Right atrium auricular region (tissue), 2 donors: ENCODE measurements around the gene UHMK1. TPM values are rescaled to one million over a fixed set of nuclear protein-coding genes. Genes with fewer than 3 reads are reported as not detected.

Experiments used
- DNase-seq: peaks from one replicate; pipeline ENCODE4 v3.0.0-alpha.2; 2019; ENCODE audit warnings: low spot score
- H3K27ac ChIP-seq, 2 donors: fragments of 200-600 bp; sonication (generic); 1 replicate in 1 of 2; 2 replicates in 1 of 2; pipeline ENCODE4 v1.5.1; 2016 to 2019
- H3K27me3 ChIP-seq, 2 donors: fragments of 200-600 bp; sonication (generic); one replicate each; pipeline versions ENCODE4 v1.5.1 to v1.6.0; 2017 to 2019
- H3K36me3 ChIP-seq: fragments of 200-600 bp; sonication (generic); one replicate; pipeline ENCODE4 v1.5.1; 2016
- H3K4me1 ChIP-seq, 2 donors: fragments of 200-600 bp; sonication (generic); one replicate each; pipeline versions ENCODE4 v1.5.1 to v1.6.0; 2017 to 2019
- H3K4me3 ChIP-seq, 2 donors: fragments of 200-600 bp; sonication (generic); 1 replicate in 1 of 2; 2 replicates in 1 of 2; pipeline ENCODE4 v1.5.1; 2017 to 2019; ENCODE audit warnings: mild to moderate bottlenecking in 1 of 2, moderate library complexity in 1 of 2
- H3K9me3 ChIP-seq, 2 donors: fragments of 200-600 bp; sonication (generic); one replicate each; pipeline ENCODE4 v1.5.1; 2019
- total RNA-seq, 2 donors: library from RNA; depleted of rRNA; stranded (reverse); fragments of >200 nt; gene quantifications; one replicate each; pipeline ENCODE4 v1.1.0, GENCODE V29; 2016
- TF ChIP-seq, protein P1 (sequence below), 2 donors: fragments of 200-600 bp; sonication (generic); IDR thresholded peaks; one replicate each; pipeline ENCODE4 v1.5.1; 2019; ENCODE audit warnings: antibody characterized with exemption in 2 of 2

The UHMK1 gene
- total RNA-seq, 2 donors from 2014 or later, result 24.3 to 28.6 TPM

DNA sequence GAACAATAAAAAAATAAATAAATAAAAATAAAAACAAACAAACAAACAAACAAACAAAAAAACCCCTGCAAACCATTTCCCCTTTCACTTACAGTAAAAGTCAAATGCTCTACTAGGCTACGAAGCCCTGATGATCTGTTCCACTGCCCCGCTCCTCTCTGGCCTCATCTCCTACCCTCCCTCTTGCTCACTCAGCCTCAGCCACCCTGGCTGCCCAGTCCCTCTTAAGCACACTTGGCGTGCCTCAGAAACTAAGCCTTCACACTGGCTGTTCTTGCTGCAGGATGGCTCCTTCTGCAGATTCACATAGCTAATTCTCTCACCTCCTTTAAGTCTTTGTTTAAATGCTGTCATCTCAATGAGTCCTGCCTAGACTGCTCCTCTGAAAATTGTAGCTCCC is 30.8 kb upstream of the UHMK1 start:
- Histone ChIP-seq H3K27me3 (no peaks in the 10 kb centered on the region), H3K9me3 (no peaks in the 10 kb centered on the region), H3K4me1 (no peaks in the 10 kb centered on the region), H3K27ac (no peak overlapping the region), H3K36me3 (no peaks in the 10 kb centered on the region), H3K4me3 (no peak overlapping the region)
- TF ChIP-seq, protein P1, sequence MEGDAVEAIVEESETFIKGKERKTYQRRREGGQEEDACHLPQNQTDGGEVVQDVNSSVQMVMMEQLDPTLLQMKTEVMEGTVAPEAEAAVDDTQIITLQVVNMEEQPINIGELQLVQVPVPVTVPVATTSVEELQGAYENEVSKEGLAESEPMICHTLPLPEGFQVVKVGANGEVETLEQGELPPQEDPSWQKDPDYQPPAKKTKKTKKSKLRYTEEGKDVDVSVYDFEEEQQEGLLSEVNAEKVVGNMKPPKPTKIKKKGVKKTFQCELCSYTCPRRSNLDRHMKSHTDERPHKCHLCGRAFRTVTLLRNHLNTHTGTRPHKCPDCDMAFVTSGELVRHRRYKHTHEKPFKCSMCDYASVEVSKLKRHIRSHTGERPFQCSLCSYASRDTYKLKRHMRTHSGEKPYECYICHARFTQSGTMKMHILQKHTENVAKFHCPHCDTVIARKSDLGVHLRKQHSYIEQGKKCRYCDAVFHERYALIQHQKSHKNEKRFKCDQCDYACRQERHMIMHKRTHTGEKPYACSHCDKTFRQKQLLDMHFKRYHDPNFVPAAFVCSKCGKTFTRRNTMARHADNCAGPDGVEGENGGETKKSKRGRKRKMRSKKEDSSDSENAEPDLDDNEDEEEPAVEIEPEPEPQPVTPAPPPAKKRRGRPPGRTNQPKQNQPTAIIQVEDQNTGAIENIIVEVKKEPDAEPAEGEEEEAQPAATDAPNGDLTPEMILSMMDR (IDR thresholded peaks at IDR 0.05), result no peak
- DNase-seq, result no peak

DNA sequence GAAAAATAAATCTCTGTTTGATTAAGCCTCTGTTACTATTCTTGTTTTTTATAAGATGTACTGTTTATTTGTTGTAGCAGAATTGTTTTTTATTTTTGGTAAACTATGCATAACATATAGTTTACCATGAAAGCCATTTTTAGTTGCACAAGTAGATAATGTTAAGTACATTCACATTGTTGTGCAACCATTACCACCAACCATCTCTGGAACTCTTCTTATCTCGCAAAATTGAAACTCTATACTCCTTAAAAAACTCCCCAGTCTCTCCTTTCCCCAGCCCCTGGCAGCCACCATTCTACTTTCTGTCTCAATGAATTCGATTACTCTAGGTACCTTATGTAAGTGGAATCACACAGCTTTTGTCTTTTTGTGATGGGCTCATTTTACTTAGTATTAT is 27.4 kb upstream of the UHMK1 start:
- H3K36me3 ChIP-seq, result no peaks in the 10 kb centered on the region
- H3K4me1 ChIP-seq, result no peaks in the 10 kb centered on the region
- no peak overlapping the region for H3K4me3 ChIP-seq
- no peaks in the 10 kb centered on the region for H3K9me3 ChIP-seq
- no peak overlapping the region for H3K27ac ChIP-seq
- TF ChIP-seq, protein P1 (IDR thresholded peaks at IDR 0.05), result no peak
- DNase-seq, result no peak
- no peaks in the 10 kb centered on the region for H3K27me3 ChIP-seq

DNA sequence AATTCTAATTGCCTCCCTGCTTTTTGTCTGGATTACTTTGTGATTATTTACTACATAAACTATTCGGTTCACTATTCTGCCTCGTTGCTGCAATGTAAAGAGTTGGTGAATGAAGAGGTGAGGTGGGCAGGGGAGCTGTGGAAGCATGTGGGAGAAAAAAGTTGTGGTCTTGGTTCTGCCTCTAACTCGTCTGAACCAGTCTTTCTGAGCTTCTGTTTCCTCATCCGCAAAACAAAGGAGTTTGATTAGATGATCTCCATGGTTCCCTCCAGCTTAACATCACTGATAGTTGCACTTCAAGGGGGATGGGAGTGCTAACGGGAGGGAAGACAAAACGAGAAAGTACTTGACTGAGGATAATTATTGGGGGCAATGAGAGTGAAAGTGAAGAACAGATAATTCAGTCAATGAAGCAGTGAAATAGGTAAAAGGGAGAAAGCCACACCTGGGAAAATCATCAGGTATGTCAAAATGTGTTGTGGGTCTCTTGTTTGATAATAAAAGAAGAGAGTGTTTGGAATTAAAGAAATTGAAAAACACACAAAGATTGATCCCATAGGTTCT is 26.2 kb upstream of the UHMK1 start:
- no peaks in the 10 kb centered on the region for H3K27me3 ChIP-seq
- H3K4me3 ChIP-seq, result no peak overlapping the region
- TF ChIP-seq, protein P1 (IDR thresholded peaks at IDR 0.05), result no peak
- H3K27ac ChIP-seq, result no peak overlapping the region
- no peak for DNase-seq
- H3K4me1 ChIP-seq, result no peaks in the 10 kb centered on the region
- H3K9me3 ChIP-seq, result peaks cover 3 to 10% of the 10 kb centered on the region in 2 donors
- no peaks in the 10 kb centered on the region for H3K36me3 ChIP-seq

DNA sequence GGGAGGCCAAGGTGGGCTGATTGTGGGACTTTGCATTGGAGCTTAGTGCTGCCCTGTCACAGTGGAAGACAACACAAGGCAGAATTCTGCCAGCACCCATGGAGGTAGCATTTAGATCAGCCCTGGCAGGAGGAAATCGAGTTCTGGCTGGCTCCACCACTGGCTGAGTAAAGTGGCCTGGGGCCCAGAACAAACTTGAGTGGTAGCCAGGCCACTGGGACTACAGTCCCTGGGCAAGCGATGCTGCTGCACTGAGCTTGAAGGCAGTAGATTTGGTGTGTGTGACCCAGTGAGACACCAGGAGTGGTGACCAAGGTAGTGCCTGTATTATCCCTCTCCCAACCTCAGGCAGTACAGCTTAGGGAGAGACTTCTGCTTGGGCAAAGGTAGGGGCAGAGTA is 22.5 kb upstream of the UHMK1 start:
- Histone ChIP-seq H3K27me3 (no peaks in the 10 kb centered on the region), H3K4me3 (no peak overlapping the region), H3K9me3 (peaks cover 3 to 24% of the 10 kb centered on the region in 2 donors), H3K36me3 (no peaks in the 10 kb centered on the region), H3K27ac (no peak overlapping the region), H3K4me1 (no peaks in the 10 kb centered on the region)
- TF ChIP-seq, protein P1 (IDR thresholded peaks at IDR 0.05), result no peak
- no peak for DNase-seq

DNA sequence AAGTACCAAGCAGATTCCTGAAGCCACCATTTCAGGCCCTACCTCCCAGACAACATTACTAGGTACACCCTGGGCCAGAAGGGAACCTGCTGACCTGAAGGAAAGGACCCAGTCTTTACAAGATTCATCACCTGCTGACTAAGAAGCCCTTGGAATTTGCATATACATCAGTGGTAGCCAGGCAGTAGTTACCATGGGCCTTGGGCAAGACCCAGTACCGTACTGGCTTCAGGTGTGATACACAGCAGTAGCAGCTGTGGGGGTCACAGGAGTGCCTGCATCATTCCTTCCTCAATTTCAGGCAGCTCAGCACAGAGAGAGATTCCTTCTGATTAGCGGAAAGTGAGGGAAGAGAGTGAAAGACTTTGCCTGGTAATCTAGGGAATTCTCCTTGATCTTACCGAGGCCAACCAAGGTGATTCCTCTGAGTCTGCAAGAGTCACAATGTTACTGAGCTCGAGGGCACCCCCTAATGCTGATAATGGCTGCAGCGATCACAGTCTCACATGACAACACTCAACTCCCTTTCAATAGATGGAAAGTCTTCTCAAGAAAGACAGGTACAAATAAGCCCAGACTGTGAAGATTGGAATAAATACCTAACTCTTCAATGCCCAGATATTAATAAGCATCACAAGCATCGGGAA is 22.0 kb upstream of the UHMK1 start:
- Histone ChIP-seq H3K27me3 (no peaks in the 10 kb centered on the region), H3K9me3 (peaks cover 3 to 27% of the 10 kb centered on the region in 2 donors), H3K27ac (no peak overlapping the region), H3K36me3 (no peaks in the 10 kb centered on the region), H3K4me1 (no peaks in the 10 kb centered on the region), H3K4me3 (no peak overlapping the region)
- TF ChIP-seq, protein P1 (IDR thresholded peaks at IDR 0.05), result no peak
- no peak for DNase-seq

DNA sequence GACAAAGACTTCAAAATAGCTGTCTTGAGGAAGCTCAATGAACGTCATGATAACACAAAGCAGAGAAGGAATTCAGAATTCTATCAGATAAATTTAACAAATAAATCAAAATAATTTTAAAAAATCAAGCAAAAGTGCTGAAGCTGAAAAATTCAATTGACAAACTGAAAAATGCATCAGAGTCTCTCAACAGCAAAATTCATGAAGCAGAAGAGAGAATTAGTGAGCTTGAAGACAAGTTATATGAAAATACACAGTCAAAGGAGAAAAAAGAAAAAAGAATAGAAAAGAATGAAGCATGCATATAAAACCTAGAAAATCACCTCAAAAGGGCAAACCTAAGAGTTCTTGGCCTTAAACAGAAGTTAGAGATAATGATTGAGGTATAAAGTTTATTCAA is 21.0 kb upstream of the UHMK1 start:
- TF ChIP-seq, protein P1 (IDR thresholded peaks at IDR 0.05), result no peak
- H3K4me3 ChIP-seq, result no peak overlapping the region
- H3K27me3 ChIP-seq, result no peaks in the 10 kb centered on the region
- H3K9me3 ChIP-seq, result peaks cover 3 to 31% of the 10 kb centered on the region in 2 donors
- no peaks in the 10 kb centered on the region for H3K36me3 ChIP-seq
- no peaks in the 10 kb centered on the region for H3K4me1 ChIP-seq
- no peak for DNase-seq
- H3K27ac ChIP-seq, result no peak overlapping the region
